HCT116 (cell line): ENCODE measurements around the gene SRP68. TPM values are rescaled to one million over a fixed set of nuclear protein-coding genes. Genes with fewer than 3 reads are reported as not detected.

Source experiments
- ATAC-seq: fragments of 200-7000 bp; cut with Tn5 transposase; 2 replicates; pipeline ENCODE4 v1.9.1; 2020; ENCODE audit warnings: mild to moderate bottlenecking, moderate library complexity
- BruUV-seq: library from RNA; stranded (reverse); fragments of 400-500 nt; replicated peaks from 2 replicates; lab custom pipeline; 2021; lab: Mats Ljungman, UMichigan
- CTCF ChIA-PET: fragments of 300-600 bp; sonication (Branson Sonifier 250); formaldehyde crosslinking; loops from one replicate; lab custom pipeline; 2021; ENCODE audit warnings: antibody characterized with exemption; lab: Charles Lee
- POLR2A ChIA-PET: fragments of 300-600, 350-600 bp; sonication (Branson Sonifier 250); formaldehyde crosslinking; loops from one replicate; lab custom pipeline; 2021; ENCODE audit warnings: antibody characterized with exemption; lab: Charles Lee
- RAD21 ChIA-PET, 2 experiments: fragments of 300-600 bp; sonication (Branson Sonifier 250); formaldehyde crosslinking; loops; one replicate each; lab custom pipeline; 2023; ENCODE audit warnings: low total read pairs in 2 of 2; ENCODE audit not compliant: uncharacterized antibody in 2 of 2, unreplicated experiment in 2 of 2, low non-redundant PET in 1 of 2; lab: Charles Lee
- DNase-seq: peaks from one replicate; pipeline ENCODE4 v3.0.0-alpha.2; 2010; ENCODE audit warnings: low read depth, low spot score
- H2AFZ ChIP-seq: fragments of 200-600 bp; shearing (Covaris generic), sonication (generic); 2 replicates; pipeline ENCODE4 v1.6.1; 2017; ENCODE audit warnings: low read depth, mixed run types, mixed read lengths, antibody characterized with exemption, low read length; ENCODE audit not compliant: poor library complexity, severe bottlenecking
- H3K27ac ChIP-seq: 2 replicates; pipeline ENCODE4 v1.5.1; 2012; ENCODE audit warnings: low read depth, low read length
- H3K27me3 ChIP-seq: fragments of 200-600 bp; sonication (generic); 2 replicates; pipeline ENCODE4 v1.6.1; 2016; ENCODE audit warnings: mixed run types, low read length, mixed read lengths; ENCODE audit not compliant: insufficient read depth
- H3K36me3 ChIP-seq, 2 experiments: fragments of 200-500 bp in 1 of 2; fragments of 200-600 bp in 1 of 2; sonication (Bioruptor generic) in 1 of 2; sonication (generic) in 1 of 2; 2 replicates each; pipeline versions ENCODE4 v1.5.1 to v1.6.1; 2014 to 2016; ENCODE audit warnings: low read length in 2 of 2, inconsistent platforms in 1 of 2, mixed read lengths in 1 of 2, mixed run types in 1 of 2; ENCODE audit not compliant: insufficient read depth in 2 of 2, control insufficient read depth in 1 of 2
- H3K4me1 ChIP-seq, 2 experiments: fragments of 200-600 bp in 1 of 2; sonication (generic) in 1 of 2; 2 replicates each; pipeline versions ENCODE4 v1.5.1 to v1.6.1; 2012 to 2017; ENCODE audit warnings: low read length in 2 of 2, inconsistent platforms in 1 of 2, mild to moderate bottlenecking in 1 of 2, mixed read lengths in 1 of 2, mixed run types in 1 of 2, moderate library complexity in 1 of 2; ENCODE audit not compliant: insufficient read depth in 2 of 2, control insufficient read depth in 1 of 2
- H3K4me2 ChIP-seq: fragments of 200-600 bp; sonication (generic); 2 replicates; pipeline ENCODE4 v1.6.1; 2017; ENCODE audit warnings: mixed run types, low read length, mixed read lengths
- H3K4me3 ChIP-seq, 2 experiments: fragments of 200-600 bp in 1 of 2; sonication (generic) in 1 of 2; replicated peaks in 1 of 2; 2 replicates each; pipeline ENCODE4 v1.5.1; 2011 to 2016; ENCODE audit warnings: low read length in 2 of 2, control low read depth in 1 of 2, low read depth in 1 of 2, mild to moderate bottlenecking in 1 of 2, mixed read lengths in 1 of 2, mixed run types in 1 of 2
- H3K79me2 ChIP-seq: fragments of 200-600 bp; sonication (generic); 2 replicates; pipeline ENCODE4 v1.6.1; 2017; ENCODE audit warnings: mild to moderate bottlenecking, mixed run types, low read length, moderate library complexity, mixed read lengths; ENCODE audit not compliant: insufficient read depth
- H3K9ac ChIP-seq: fragments of 200-600 bp; sonication (generic); 2 replicates; pipeline ENCODE4 v1.6.1; 2016; ENCODE audit warnings: low read length, mixed read lengths
- H3K9me2 ChIP-seq: fragments of 200-600 bp; sonication (generic), shearing (Covaris generic); 2 replicates; pipeline ENCODE4 v1.6.1; 2017; ENCODE audit warnings: mixed run types, mild to moderate bottlenecking, moderate library complexity; ENCODE audit not compliant: insufficient read depth
- H3K9me3 ChIP-seq, 2 experiments: fragments of 200-500 bp in 1 of 2; fragments of 200-600 bp in 1 of 2; sonication (Bioruptor generic) in 1 of 2; sonication (generic) in 1 of 2; 2 replicates each; pipeline ENCODE4 v1.6.1; 2014 to 2017; ENCODE audit warnings: low read length in 2 of 2, mixed read lengths in 2 of 2, inconsistent platforms in 1 of 2, low read depth in 1 of 2, mild to moderate bottlenecking in 1 of 2, mixed run types in 1 of 2, moderate library complexity in 1 of 2; ENCODE audit not compliant: control insufficient read depth in 1 of 2, insufficient read depth in 1 of 2
- H4K20me1 ChIP-seq: fragments of 200-600 bp; sonication (generic), shearing (Covaris generic); 2 replicates; pipeline ENCODE4 v1.6.1; 2017; ENCODE audit warnings: mixed run types, mild to moderate bottlenecking, moderate library complexity; ENCODE audit not compliant: insufficient read depth
- CBX3 ChIP-seq: IDR thresholded peaks from 2 replicates; pipeline ENCODE4 v1.6.1; 2012; ENCODE audit warnings: low read depth
- EGR1 ChIP-seq: IDR thresholded peaks from 2 replicates; pipeline ENCODE4 v1.6.1; 2012; ENCODE audit warnings: low read depth
- ELF1 ChIP-seq: IDR thresholded peaks from 2 replicates; pipeline ENCODE4 v1.6.1; 2012; ENCODE audit warnings: low read depth, borderline replicate concordance
- EZH2 ChIP-seq: fragments of 200-600 bp; sonication (generic); IDR thresholded peaks from 2 replicates; pipeline ENCODE4 v1.6.1; 2017; ENCODE audit warnings: antibody characterized with exemption, mixed run types
- EZH2phosphoT487 ChIP-seq: fragments of 200-600 bp; IDR thresholded peaks from 2 replicates; pipeline ENCODE4 v1.6.1; 2018; ENCODE audit warnings: antibody characterized with exemption, borderline replicate concordance
- FOSL1 ChIP-seq: IDR thresholded peaks from 2 replicates; pipeline ENCODE4 v1.6.1; 2012; ENCODE audit warnings: low read depth
- JUND ChIP-seq: IDR thresholded peaks from 2 replicates; pipeline ENCODE4 v1.6.1; 2012
- SIN3A ChIP-seq: IDR thresholded peaks from 2 replicates; pipeline ENCODE4 v1.6.1; 2012; ENCODE audit warnings: low read depth
- YY1 ChIP-seq: IDR thresholded peaks from 2 replicates; pipeline ENCODE4 v1.6.1; 2011; ENCODE audit warnings: low read length, low read depth, moderate library complexity, mild to moderate bottlenecking; ENCODE audit not compliant: insufficient replicate concordance; ENCODE audit errors: extremely low read depth
- ZBTB33 ChIP-seq: IDR thresholded peaks from 2 replicates; pipeline ENCODE4 v1.6.1; 2011; ENCODE audit warnings: mild to moderate bottlenecking, low read length, moderate library complexity; ENCODE audit not compliant: insufficient replicate concordance; ENCODE audit errors: extremely low read depth
- ZNF274 ChIP-seq: fragments of 200-500 bp; sonication (Bioruptor generic); IDR thresholded peaks from 2 replicates; pipeline ENCODE4 v1.6.1; 2014; ENCODE audit warnings: mild to moderate bottlenecking, low read depth, low read length, inconsistent platforms
- intact Hi-C: fragments of 100-400 bp; cut with micrococcal nuclease; formaldehyde crosslinking; loops from 2 replicates; pipeline ENCODE4 v1.10.0; 2022
- total RNA-seq: library from RNA; stranded (reverse); gene quantifications from one replicate; pipeline ENCODE4 v1.2.1, GENCODE V29; 2021; ENCODE audit not compliant: unreplicated experiment
- TF ChIP-seq, protein P1 (sequence below): IDR thresholded peaks from 2 replicates; pipeline ENCODE4 v1.6.1; 2012; ENCODE audit warnings: low read depth

Gene SRP68
- total RNA-seq, 1 experiment from 2014 or later = 152 TPM

DNA sequence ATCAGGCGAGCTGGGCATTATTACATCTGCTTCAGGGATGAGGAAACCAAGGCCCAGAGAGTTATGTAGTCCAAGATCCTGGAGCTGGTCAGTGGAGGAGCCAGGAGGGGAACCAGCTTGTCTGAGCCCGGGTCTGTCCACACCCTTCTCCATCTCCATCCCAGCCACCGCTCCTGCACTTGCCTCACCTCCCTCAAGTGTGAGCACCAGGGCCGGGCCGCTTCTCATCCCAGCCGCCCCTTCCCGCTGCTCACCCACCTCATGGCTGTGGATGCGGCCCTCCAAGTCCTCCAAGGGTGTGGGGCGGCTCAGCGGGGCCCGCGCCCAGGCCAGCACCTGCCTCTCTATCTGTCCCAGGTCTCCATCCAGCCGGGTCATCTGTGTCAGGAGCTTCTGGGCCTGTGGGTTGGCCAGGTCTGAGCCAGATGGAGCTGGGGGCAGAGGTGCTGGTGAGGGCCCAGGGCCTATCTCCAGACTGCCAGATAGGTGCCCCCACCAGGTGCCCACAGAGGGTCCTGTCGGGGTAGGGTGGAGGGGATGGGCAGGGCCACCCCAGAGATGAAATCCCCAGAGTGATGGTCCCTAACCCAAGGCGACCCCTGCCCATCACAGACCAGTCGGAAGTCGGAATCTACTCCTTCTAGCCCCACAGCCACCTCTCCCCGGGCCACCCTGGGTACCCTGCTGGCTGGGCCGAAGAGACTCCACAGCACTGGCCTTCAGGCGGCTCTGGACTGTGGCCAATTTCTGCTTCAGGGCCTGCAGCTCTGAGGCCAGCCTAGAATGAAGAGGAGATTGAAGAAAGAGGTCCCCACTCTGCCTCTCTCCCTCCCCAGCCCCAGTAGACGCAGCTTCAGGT is 54.6 kb downstream of the SRP68 start:
- Histone ChIP-seq H2AFZ (no peak overlapping the region), H3K36me3 (peaks cover 26 to 32% of the 10 kb centered on the region in 2 experiments; a peak in 3 of 4 replicates), H3K4me1 (peaks cover 0 to 3% of the 10 kb centered on the region in 2 experiments; a peak in 1 of 4 replicates), H3K9me2 (no peaks in the 10 kb centered on the region), H3K79me2 (no peaks in the 10 kb centered on the region), H3K27ac (no peak overlapping the region; the same call in 1 of the 2 replicates), H3K4me2 (no peak overlapping the region), H4K20me1 (no peaks in the 10 kb centered on the region), H3K9me3 (no peaks in the 10 kb centered on the region), H3K27me3 (no peaks in the 10 kb centered on the region), H3K9ac (no peak overlapping the region), H3K4me3 (no peak overlapping the region)
- DNase-seq (no peak), ATAC-seq (no peak)
- BruUV-seq = no TSS peak
- intact Hi-C loops = no loop called here
- CTCF ChIA-PET = interaction anchor here (0.8 kb wide), 1 partner anchor 104 kb away, joined by 3 read pairs; no protein-coding TSS in a partner anchor
- TF ChIP-seq ZBTB33 (no peak), JUND (no peak), EZH2phosphoT487 (no peak), FOSL1 (no peak), EZH2 (no peak), EGR1 (no peak), ELF1 (no peak), YY1 (no peak), SIN3A (no peak), CBX3 (no peak), ZNF274 (no peak)
- TF ChIP-seq, protein P1, sequence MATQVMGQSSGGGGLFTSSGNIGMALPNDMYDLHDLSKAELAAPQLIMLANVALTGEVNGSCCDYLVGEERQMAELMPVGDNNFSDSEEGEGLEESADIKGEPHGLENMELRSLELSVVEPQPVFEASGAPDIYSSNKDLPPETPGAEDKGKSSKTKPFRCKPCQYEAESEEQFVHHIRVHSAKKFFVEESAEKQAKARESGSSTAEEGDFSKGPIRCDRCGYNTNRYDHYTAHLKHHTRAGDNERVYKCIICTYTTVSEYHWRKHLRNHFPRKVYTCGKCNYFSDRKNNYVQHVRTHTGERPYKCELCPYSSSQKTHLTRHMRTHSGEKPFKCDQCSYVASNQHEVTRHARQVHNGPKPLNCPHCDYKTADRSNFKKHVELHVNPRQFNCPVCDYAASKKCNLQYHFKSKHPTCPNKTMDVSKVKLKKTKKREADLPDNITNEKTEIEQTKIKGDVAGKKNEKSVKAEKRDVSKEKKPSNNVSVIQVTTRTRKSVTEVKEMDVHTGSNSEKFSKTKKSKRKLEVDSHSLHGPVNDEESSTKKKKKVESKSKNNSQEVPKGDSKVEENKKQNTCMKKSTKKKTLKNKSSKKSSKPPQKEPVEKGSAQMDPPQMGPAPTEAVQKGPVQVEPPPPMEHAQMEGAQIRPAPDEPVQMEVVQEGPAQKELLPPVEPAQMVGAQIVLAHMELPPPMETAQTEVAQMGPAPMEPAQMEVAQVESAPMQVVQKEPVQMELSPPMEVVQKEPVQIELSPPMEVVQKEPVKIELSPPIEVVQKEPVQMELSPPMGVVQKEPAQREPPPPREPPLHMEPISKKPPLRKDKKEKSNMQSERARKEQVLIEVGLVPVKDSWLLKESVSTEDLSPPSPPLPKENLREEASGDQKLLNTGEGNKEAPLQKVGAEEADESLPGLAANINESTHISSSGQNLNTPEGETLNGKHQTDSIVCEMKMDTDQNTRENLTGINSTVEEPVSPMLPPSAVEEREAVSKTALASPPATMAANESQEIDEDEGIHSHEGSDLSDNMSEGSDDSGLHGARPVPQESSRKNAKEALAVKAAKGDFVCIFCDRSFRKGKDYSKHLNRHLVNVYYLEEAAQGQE = no peak
- RAD21 ChIA-PET = no interaction called here
- POLR2A ChIA-PET = no interaction called here
